SK-N-SH treated with all-trans-retinoic acid at 6 μM for 48 hours (cell line): ENCODE results near the gene ERBB2.

Experiments used
- ATAC-seq: fragments of 200-7000 bp; cut with Tn5 transposase; 3 replicates; pipeline ENCODE4 v1.9.1; 2020; ENCODE audit warnings: mild to moderate bottlenecking, moderate library complexity
- BACH2 ChIP-seq: fragments of 250-450 bp; sonication (Bioruptor Pico); IDR thresholded peaks from 2 replicates; pipeline ENCODE4 v1.9.0; 2021; ENCODE audit warnings: mild to moderate bottlenecking, borderline replicate concordance
- CSDC2 ChIP-seq: fragments of 250-450 bp; sonication (Bioruptor Pico); IDR thresholded peaks from 2 replicates; pipeline ENCODE4 v1.5.0; 2020; ENCODE audit warnings: mild to moderate bottlenecking, moderate library complexity
- ESRRG ChIP-seq: fragments of 250-450 bp; sonication (Bioruptor Pico); IDR thresholded peaks from 2 replicates; pipeline ENCODE4 v1.6.1; 2021; ENCODE audit warnings: mild to moderate bottlenecking
- OSR1 ChIP-seq: fragments of 250-450 bp; sonication (Bioruptor Pico); IDR thresholded peaks from 2 replicates; pipeline ENCODE4 v1.8.0; 2022; ENCODE audit warnings: moderate library complexity, mild to moderate bottlenecking, inconsistent platforms
- PATZ1 ChIP-seq: fragments of 250-450 bp; sonication (Bioruptor Pico); IDR thresholded peaks from 2 replicates; pipeline ENCODE4 v1.8.0; 2020; ENCODE audit warnings: mild to moderate bottlenecking, moderate library complexity, borderline replicate concordance
- PPARA ChIP-seq: fragments of 250-450 bp; sonication (Bioruptor Pico); IDR thresholded peaks from 2 replicates; pipeline ENCODE4 v1.5.0; 2020; ENCODE audit warnings: mild to moderate bottlenecking, borderline replicate concordance
- RARB ChIP-seq: fragments of 250-450 bp; sonication (Bioruptor Pico); IDR thresholded peaks from 2 replicates; pipeline ENCODE4 v1.8.0; 2021; ENCODE audit warnings: mild to moderate bottlenecking, moderate library complexity
- TCF4 ChIP-seq: fragments of 250-450 bp; sonication (Bioruptor Pico); IDR thresholded peaks from 2 replicates; pipeline ENCODE4 v1.8.0; 2021; ENCODE audit warnings: mild to moderate bottlenecking, moderate library complexity, borderline replicate concordance
- TOX ChIP-seq: fragments of 250-450 bp; sonication (Bioruptor Pico); IDR thresholded peaks from 2 replicates; pipeline ENCODE4 v1.8.0; 2021; ENCODE audit warnings: mild to moderate bottlenecking, moderate library complexity, borderline replicate concordance
- TSHZ2 ChIP-seq: fragments of 250-450 bp; sonication (Bioruptor Pico); IDR thresholded peaks from 2 replicates; pipeline ENCODE4 v1.5.0; 2020; ENCODE audit warnings: mild to moderate bottlenecking, moderate library complexity
- ZC3H10 ChIP-seq: fragments of 250-450 bp; sonication (Bioruptor Pico); IDR thresholded peaks from 2 replicates; pipeline ENCODE4 v1.5.1; 2021; ENCODE audit warnings: mild to moderate bottlenecking, moderate library complexity
- ZFP30 ChIP-seq: fragments of 450-650 bp; formaldehyde crosslinking; IDR thresholded peaks from 2 replicates; pipeline ENCODE4 v1.5.0; 2022; ENCODE audit warnings: mild to moderate bottlenecking, moderate library complexity
- ZNF565 ChIP-seq: fragments of 450-650 bp; formaldehyde crosslinking; conservative IDR thresholded peaks from 2 replicates; pipeline ENCODE4 v1.5.0; 2020; ENCODE audit warnings: low read depth, mild to moderate bottlenecking, moderate library complexity
- ZNF70 ChIP-seq: fragments of 450-650 bp; formaldehyde crosslinking; IDR thresholded peaks from 2 replicates; pipeline ENCODE4 v1.5.0; 2020; ENCODE audit warnings: mild to moderate bottlenecking, moderate library complexity
- ZNF8 ChIP-seq: fragments of 450-650 bp; formaldehyde crosslinking; IDR thresholded peaks from 2 replicates; pipeline ENCODE4 v1.5.0; 2020; ENCODE audit warnings: mild to moderate bottlenecking, moderate library complexity
- TF ChIP-seq, protein P1 (sequence below): fragments of 250-450 bp; sonication (Bioruptor Pico); IDR thresholded peaks from 2 replicates; pipeline ENCODE4 v1.8.0; 2021; ENCODE audit warnings: low read depth, mild to moderate bottlenecking, moderate library complexity, borderline replicate concordance
- TF ChIP-seq, protein P2 (sequence below): fragments of 250-450 bp; sonication (Bioruptor Pico); IDR thresholded peaks from 2 replicates; pipeline ENCODE4 v1.5.1; 2021; ENCODE audit warnings: mild to moderate bottlenecking, moderate library complexity

The ERBB2 gene

DNA sequence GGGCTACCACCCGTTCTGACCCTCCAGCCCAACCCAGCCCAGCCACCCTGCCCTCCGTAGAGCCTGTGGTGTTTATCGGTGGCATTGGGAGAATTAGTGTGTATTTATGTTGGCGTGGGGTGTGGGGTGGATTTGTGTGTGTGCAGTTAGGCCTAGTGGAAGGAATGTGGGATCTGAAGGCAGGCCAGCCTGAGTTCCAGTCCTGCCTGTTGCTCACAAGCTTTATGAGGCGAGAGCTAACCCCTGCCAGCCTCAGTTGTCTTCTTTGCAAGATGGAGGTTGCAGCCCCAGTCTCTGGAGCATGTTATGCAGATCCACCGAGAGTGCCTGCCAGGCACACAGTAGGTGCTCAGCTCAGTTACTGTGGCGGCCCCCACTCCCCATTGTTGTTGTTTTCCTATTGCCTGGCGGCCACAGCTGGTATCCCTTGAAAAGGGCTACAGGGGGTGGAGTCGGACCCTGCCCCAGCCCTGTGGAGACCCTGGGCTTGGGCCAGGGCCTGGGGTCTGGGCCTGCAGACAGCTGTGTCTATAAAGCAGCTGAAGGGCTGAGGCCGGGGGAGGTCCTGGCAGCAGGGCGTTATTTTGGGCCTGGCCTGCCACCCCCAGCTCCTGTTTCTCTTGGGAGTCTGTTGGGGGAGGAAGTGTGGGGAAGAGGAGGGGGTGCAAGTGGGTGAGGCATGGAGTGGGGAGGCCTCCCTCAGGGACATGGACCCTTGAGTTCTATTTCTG lies 5.1 kb downstream of the ERBB2 start:
- TF ChIP-seq, protein P1, sequence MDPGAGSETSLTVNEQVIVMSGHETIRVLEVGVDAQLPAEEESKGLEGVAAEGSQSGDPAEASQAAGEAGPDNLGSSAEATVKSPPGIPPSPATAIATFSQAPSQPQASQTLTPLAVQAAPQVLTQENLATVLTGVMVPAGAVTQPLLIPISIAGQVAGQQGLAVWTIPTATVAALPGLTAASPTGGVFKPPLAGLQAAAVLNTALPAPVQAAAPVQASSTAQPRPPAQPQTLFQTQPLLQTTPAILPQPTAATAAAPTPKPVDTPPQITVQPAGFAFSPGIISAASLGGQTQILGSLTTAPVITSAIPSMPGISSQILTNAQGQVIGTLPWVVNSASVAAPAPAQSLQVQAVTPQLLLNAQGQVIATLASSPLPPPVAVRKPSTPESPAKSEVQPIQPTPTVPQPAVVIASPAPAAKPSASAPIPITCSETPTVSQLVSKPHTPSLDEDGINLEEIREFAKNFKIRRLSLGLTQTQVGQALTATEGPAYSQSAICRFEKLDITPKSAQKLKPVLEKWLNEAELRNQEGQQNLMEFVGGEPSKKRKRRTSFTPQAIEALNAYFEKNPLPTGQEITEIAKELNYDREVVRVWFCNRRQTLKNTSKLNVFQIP (CRISPR knock-in tag), result no peak
- no peak for TF ChIP-seq CSDC2
- TF ChIP-seq, protein P2, sequence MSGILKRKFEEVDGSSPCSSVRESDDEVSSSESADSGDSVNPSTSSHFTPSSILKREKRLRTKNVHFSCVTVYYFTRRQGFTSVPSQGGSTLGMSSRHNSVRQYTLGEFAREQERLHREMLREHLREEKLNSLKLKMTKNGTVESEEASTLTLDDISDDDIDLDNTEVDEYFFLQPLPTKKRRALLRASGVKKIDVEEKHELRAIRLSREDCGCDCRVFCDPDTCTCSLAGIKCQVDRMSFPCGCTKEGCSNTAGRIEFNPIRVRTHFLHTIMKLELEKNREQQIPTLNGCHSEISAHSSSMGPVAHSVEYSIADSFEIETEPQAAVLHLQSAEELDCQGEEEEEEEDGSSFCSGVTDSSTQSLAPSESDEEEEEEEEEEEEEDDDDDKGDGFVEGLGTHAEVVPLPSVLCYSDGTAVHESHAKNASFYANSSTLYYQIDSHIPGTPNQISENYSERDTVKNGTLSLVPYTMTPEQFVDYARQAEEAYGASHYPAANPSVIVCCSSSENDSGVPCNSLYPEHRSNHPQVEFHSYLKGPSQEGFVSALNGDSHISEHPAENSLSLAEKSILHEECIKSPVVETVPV (CRISPR knock-in tag), result no peak
- ATAC-seq, result no peak

- TF ChIP-seq TSHZ2 (no peak), PPARA (CRISPR knock-in tag) (no peak), TCF4 (CRISPR knock-in tag) (no peak), TOX (CRISPR knock-in tag) (no peak), ESRRG (CRISPR knock-in tag) (no peak), ZNF70 (CRISPR knock-in tag) (no peak), PATZ1 (CRISPR knock-in tag) (no peak)
- TF ChIP-seq, protein P1 (CRISPR knock-in tag), result no peak
- no peak for ATAC-seq
Measured at GRCh38 chr17:39705786-39706348, 6.0 kb downstream of the ERBB2 start.

DNA sequence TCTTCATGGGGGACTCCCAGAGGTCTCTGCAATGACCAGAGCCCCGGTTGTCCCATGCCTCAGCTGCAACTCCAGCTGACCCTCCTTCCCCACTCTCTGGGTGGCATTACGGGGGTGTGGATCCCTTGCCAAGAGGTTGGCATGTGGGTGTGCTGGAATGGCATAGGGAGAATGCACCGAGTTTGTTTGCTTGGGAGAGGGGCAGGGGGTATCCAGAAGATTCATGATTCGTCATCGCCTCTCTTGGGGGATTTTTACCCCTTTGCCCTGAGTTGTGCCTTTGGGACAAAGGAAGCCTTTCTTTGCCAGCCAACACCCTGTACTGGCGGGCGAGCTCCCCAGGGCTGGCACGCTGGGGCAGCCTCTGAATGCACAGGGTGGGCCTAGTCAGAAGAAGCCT lies 6.5 kb downstream of the ERBB2 start:
- TF ChIP-seq ZNF565 (CRISPR knock-in tag), result no peak
- TF ChIP-seq ZC3H10, result no peak
- TF ChIP-seq, protein P2 (CRISPR knock-in tag), result no peak
- TF ChIP-seq TOX (CRISPR knock-in tag), result no peak
- ATAC-seq, result no peak

DNA sequence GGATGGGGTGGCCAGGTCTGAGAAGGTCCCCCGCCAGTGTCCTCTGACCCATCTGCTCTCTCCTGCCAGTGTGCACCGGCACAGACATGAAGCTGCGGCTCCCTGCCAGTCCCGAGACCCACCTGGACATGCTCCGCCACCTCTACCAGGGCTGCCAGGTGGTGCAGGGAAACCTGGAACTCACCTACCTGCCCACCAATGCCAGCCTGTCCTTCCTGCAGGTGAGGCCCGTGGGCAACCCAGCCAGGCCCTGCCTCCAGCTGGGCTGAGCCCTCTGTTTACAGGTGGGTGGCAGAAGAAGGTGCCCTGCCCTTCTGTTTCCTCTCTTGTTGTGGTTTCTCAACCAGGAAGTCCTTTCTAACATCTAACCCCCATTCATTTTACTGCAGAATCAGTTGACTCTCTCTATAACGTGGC lies 7.1 kb downstream of the ERBB2 start:
- ATAC-seq, result no peak
- TF ChIP-seq ZNF8 (CRISPR knock-in tag) (no peak), TCF4 (CRISPR knock-in tag) (no peak), ZFP30 (CRISPR knock-in tag) (no peak), RARB (CRISPR knock-in tag) (no peak), TSHZ2 (no peak), PATZ1 (CRISPR knock-in tag) (no peak), BACH2 (CRISPR knock-in tag) (no peak), OSR1 (CRISPR knock-in tag) (no peak), TOX (CRISPR knock-in tag) (no peak)
